ENCODE measurements around the gene ADGRL3. TPM values are rescaled to one million over a fixed set of nuclear protein-coding genes. Genes with fewer than 3 reads are reported as not detected.
A peak's percentile ranks its signal among the peaks of the same experiment; 100 is the strongest.

The ADGRL3 gene
- total and polyA plus RNA-seq, 4 donors, result 0.39 to 59.9 (median 2.9) TPM

DNA sequence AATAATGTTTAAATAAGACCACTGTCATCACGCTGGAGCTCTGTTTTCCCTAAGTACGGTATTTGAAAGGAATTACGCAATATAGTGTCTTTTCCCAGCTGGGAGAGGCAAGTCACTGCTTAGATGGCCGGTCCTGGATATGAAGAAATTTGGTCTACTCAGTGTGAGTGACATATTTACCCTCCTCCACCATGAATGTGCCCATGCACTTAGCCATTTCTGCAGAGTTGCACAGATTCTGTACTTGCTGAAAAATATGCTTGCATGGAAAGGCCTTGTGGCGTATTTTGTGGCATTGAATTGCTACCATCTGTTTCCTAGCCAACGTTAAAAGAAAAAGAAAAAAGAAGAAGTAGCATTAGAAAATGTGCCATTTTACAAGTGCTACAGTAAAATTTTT, 73.1 kb downstream of the ADGRL3 start:
- ATAC-seq (ENCODE audit: insufficient read depth, low FRiP score), result peak; percentile 58

DNA sequence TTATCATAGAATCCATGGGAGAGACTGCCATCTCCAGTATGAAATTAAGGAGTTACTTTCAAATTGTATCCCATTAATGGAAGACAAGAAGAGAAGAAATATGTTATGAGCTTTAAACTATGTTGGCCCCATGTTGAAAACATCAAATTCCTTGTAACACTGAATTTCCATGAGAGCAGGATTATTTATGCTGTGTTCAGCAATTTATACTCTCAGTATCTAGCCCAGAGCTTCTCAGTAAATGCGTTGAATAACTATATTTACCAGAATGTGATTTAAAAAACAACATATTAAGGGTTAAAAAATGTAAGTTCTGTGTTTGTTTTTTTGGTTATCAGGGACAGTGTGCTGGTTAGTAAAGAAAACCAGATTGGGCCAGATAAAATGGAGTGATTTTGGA, 74.2 kb downstream of the ADGRL3 start:
- no peak for ATAC-seq (ENCODE audit: insufficient read depth, low FRiP score)
- no peak overlapping the region for H3K4me3 ChIP-seq
- H3K9me3 ChIP-seq (ENCODE audit: control insufficient read depth in 4 of 4, insufficient read depth in 3 of 4, low read length in 3 of 4), result no peaks in the 10 kb centered on the region

More for the DNA sequence above, 73.1 kb downstream of the ADGRL3 start:
- H3K27me3 ChIP-seq (ENCODE audit: control insufficient read depth in 3 of 3, insufficient read depth in 3 of 3, low read length in 2 of 3), result no peaks in the 10 kb centered on the region
- no peak for TF ChIP-seq CTCF (IDR thresholded peaks at IDR 0.05; ENCODE audit: control extremely low read depth, extremely low read depth)
- no peaks in the 10 kb centered on the region for H3K36me3 ChIP-seq (ENCODE audit: control insufficient read depth in 4 of 4, insufficient read depth in 4 of 4, low read length in 4 of 4)
- no peak overlapping the region for H3K4me3 ChIP-seq
- no peak overlapping the region for H3K27ac ChIP-seq (ENCODE audit: low read depth in 1 of 2, low read length in 1 of 2)
- H3K4me1 ChIP-seq (ENCODE audit: control insufficient read depth in 5 of 5, insufficient read depth in 5 of 5, low read length in 5 of 5), result peaks cover 0 to 11% (median 2%) of the 10 kb centered on the region in 5 donors
- WGBS, 2 donors, result 28 to 40% methylated on average over 6 of the region's 6 CpGs
- no peak overlapping the region for H3K9ac ChIP-seq (ENCODE audit: insufficient read depth in 1 of 2, low read length in 2 of 2)
- no peaks in the 10 kb centered on the region for H3K9me3 ChIP-seq (ENCODE audit: control insufficient read depth in 4 of 4, insufficient read depth in 3 of 4, low read length in 3 of 4)
- DNase-seq, result peak; percentile 52 to 91 (median 90)

GRCh38 chr4:61275241-61275640, 75.1 kb downstream of the ADGRL3 start:
- no peak overlapping the region for H3K9ac ChIP-seq (ENCODE audit: insufficient read depth in 1 of 2, low read length in 2 of 2)
- peaks cover 0 to 11% (median 2%) of the 10 kb centered on the region in 5 donors for H3K4me1 ChIP-seq (ENCODE audit: control insufficient read depth in 5 of 5, insufficient read depth in 5 of 5, low read length in 5 of 5)
- no peak overlapping the region for H3K27ac ChIP-seq (ENCODE audit: low read depth in 1 of 2, low read length in 1 of 2)
- no peaks in the 10 kb centered on the region for H3K36me3 ChIP-seq (ENCODE audit: control insufficient read depth in 4 of 4, insufficient read depth in 4 of 4, low read length in 4 of 4)
- no peaks in the 10 kb centered on the region for H3K9me3 ChIP-seq (ENCODE audit: control insufficient read depth in 4 of 4, insufficient read depth in 3 of 4, low read length in 3 of 4)
- no peak overlapping the region for H3K4me3 ChIP-seq
- no peak for TF ChIP-seq CTCF (IDR thresholded peaks at IDR 0.05; ENCODE audit: control extremely low read depth, extremely low read depth)
- DNase-seq (no peak), ATAC-seq (ENCODE audit: insufficient read depth, low FRiP score) (no peak)
- no peaks in the 10 kb centered on the region for H3K27me3 ChIP-seq (ENCODE audit: control insufficient read depth in 3 of 3, insufficient read depth in 3 of 3, low read length in 2 of 3)
- 69 to 75% methylated on average over 2 of the region's 2 CpGs for WGBS, 2 donors

More for the DNA sequence above, 74.2 kb downstream of the ADGRL3 start:
- Histone ChIP-seq H3K4me1 (ENCODE audit: control insufficient read depth in 5 of 5, insufficient read depth in 5 of 5, low read length in 5 of 5) (peaks cover 0 to 11% (median 2%) of the 10 kb centered on the region in 5 donors), H3K27ac (ENCODE audit: low read depth in 1 of 2, low read length in 1 of 2) (no peak overlapping the region), H3K27me3 (ENCODE audit: control insufficient read depth in 3 of 3, insufficient read depth in 3 of 3, low read length in 2 of 3) (no peaks in the 10 kb centered on the region), H3K36me3 (ENCODE audit: control insufficient read depth in 4 of 4, insufficient read depth in 4 of 4, low read length in 4 of 4) (no peaks in the 10 kb centered on the region), H3K9ac (ENCODE audit: insufficient read depth in 1 of 2, low read length in 2 of 2) (no peak overlapping the region)
- DNase-seq, result no peak
- TF ChIP-seq CTCF (IDR thresholded peaks at IDR 0.05; ENCODE audit: control extremely low read depth, extremely low read depth), result no peak
- WGBS, 2 donors, result 89 to 95% methylated on average over 1 of the region's 1 CpG

DNA sequence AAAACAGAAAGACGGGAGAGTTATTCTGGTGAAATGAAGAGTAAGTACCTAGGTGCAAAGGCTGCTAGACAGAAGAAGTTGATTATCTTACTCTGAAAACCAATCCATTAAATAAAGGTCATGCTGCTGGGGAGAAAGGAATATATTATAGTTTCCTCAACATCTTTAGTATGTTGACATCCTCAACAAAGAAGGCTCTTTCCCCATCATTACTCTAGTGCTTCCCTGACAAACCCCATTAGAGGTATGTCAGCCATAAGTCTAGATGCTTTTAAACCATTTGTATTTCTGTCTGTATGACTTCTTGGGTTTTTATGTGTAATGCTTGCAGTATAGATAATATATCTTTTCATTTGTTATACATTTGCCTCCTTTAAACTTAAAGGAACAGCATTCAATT, 75.9 kb downstream of the ADGRL3 start:
- 78 to 93% methylated on average over 1 of the region's 1 CpG for WGBS, 2 donors

More for the DNA sequence above, 75.9 kb downstream of the ADGRL3 start:
- no peaks in the 10 kb centered on the region for H3K27me3 ChIP-seq (ENCODE audit: control insufficient read depth in 3 of 3, insufficient read depth in 3 of 3, low read length in 2 of 3)
- H3K9ac ChIP-seq (ENCODE audit: insufficient read depth in 1 of 2, low read length in 2 of 2), result no peak overlapping the region
- no peak overlapping the region for H3K27ac ChIP-seq (ENCODE audit: low read depth in 1 of 2, low read length in 1 of 2)
- H3K36me3 ChIP-seq (ENCODE audit: control insufficient read depth in 4 of 4, insufficient read depth in 4 of 4, low read length in 4 of 4), result no peaks in the 10 kb centered on the region
- no peaks in the 10 kb centered on the region for H3K9me3 ChIP-seq (ENCODE audit: control insufficient read depth in 4 of 4, insufficient read depth in 3 of 4, low read length in 3 of 4)
- no peak for TF ChIP-seq CTCF (IDR thresholded peaks at IDR 0.05; ENCODE audit: control extremely low read depth, extremely low read depth)
- DNase-seq, result no peak
- peaks cover 0 to 11% (median 2%) of the 10 kb centered on the region in 5 donors for H3K4me1 ChIP-seq (ENCODE audit: control insufficient read depth in 5 of 5, insufficient read depth in 5 of 5, low read length in 5 of 5)
- ATAC-seq (ENCODE audit: insufficient read depth, low FRiP score), result no peak
- no peak overlapping the region for H3K4me3 ChIP-seq
